OCI-LY3 (cell line): ENCODE data around the gene SLC27A5.
"Not testable (repeated sequence)": the region's sequence is repeated elsewhere in the genome, so short reads cannot be mapped to it uniquely, and the experiment has no call there.

ENCODE experiments used
- H2AFZ ChIP-seq: fragments of 200-600, 300-600 bp; shearing (Covaris generic); 2 replicates; pipeline ENCODE4 v1.6.0; 2014; ENCODE audit warnings: antibody characterized with exemption, low read depth, low read length
- H3K27ac ChIP-seq: fragments of 200-600, 300-600 bp; sonication (generic); 2 replicates; pipeline ENCODE4 v1.5.1; 2014; ENCODE audit warnings: mild to moderate bottlenecking, low read length, moderate library complexity, mixed read lengths
- H3K27me3 ChIP-seq: fragments of 200-600, 300-600 bp; sonication (generic); 2 replicates; pipeline ENCODE4 v1.6.1; 2014; ENCODE audit warnings: low read depth, low read length, mixed read lengths
- H3K36me3 ChIP-seq: fragments of 200-600, 300-600 bp; sonication (generic); replicated peaks from 2 replicates; pipeline ENCODE3; 2014; ENCODE audit warnings: low read depth, low read length, mixed read lengths
- H3K4me1 ChIP-seq: fragments of 300-600, 200-600 bp; sonication (generic); 2 replicates; pipeline ENCODE4 v1.6.1; 2014; ENCODE audit warnings: low read length, mixed read lengths
- H3K4me2 ChIP-seq: fragments of 200-600, 300-600 bp; sonication (generic); 2 replicates; pipeline ENCODE4 v1.6.1; 2014; ENCODE audit warnings: low read length, mixed read lengths
- H3K4me3 ChIP-seq: fragments of 300-600, 200-600 bp; sonication (generic); 2 replicates; pipeline ENCODE4 v1.5.1; 2014; ENCODE audit warnings: antibody characterized with exemption, mild to moderate bottlenecking, low read length, moderate library complexity
- H3K79me2 ChIP-seq: fragments of 300-600, 200-600 bp; shearing (Covaris generic); 2 replicates; pipeline ENCODE4 v1.6.1; 2014; ENCODE audit warnings: mild to moderate bottlenecking, low read length, mixed read lengths
- H3K9ac ChIP-seq: fragments of 300-600, 200-600 bp; shearing (Covaris generic); 2 replicates; pipeline ENCODE4 v1.6.0; 2014; ENCODE audit warnings: mild to moderate bottlenecking, low read length, moderate library complexity
- H3K9me3 ChIP-seq: fragments of 200-600, 300-600 bp; shearing (Covaris generic); 2 replicates; pipeline ENCODE4 v1.6.1; 2014; ENCODE audit warnings: low read length, mixed read lengths; ENCODE audit not compliant: insufficient read depth
- H4K20me1 ChIP-seq: fragments of 200-600, 300-600 bp; sonication (generic); 2 replicates; pipeline ENCODE4 v1.6.1; 2016; ENCODE audit warnings: low read length, mixed read lengths; ENCODE audit not compliant: insufficient read depth
- EZH2phosphoT487 ChIP-seq: fragments of 200-600 bp; shearing (Covaris generic); IDR thresholded peaks from 2 replicates; pipeline ENCODE4 v1.6.1; 2018; ENCODE audit warnings: antibody characterized with exemption, mixed run types, low read depth
- TF ChIP-seq, protein P1 (sequence below): fragments of 200-600, 300-600 bp; sonication (generic); IDR thresholded peaks from 2 replicates; pipeline ENCODE4 v1.5.1; 2014; ENCODE audit warnings: antibody characterized with exemption, low read length, low read depth

The SLC27A5 gene

GRCh38 chr19:58545286-58546018, 33.7 kb upstream of the SLC27A5 start:
- H3K27ac ChIP-seq = peak overlapping the region; percentile 61
- H2AFZ ChIP-seq = no peak overlapping the region
- H3K27me3 ChIP-seq = peaks cover 5% of the 10 kb centered on the region
- H3K4me2 ChIP-seq = peak overlapping the region; percentile 100
- TF ChIP-seq, protein P1, sequence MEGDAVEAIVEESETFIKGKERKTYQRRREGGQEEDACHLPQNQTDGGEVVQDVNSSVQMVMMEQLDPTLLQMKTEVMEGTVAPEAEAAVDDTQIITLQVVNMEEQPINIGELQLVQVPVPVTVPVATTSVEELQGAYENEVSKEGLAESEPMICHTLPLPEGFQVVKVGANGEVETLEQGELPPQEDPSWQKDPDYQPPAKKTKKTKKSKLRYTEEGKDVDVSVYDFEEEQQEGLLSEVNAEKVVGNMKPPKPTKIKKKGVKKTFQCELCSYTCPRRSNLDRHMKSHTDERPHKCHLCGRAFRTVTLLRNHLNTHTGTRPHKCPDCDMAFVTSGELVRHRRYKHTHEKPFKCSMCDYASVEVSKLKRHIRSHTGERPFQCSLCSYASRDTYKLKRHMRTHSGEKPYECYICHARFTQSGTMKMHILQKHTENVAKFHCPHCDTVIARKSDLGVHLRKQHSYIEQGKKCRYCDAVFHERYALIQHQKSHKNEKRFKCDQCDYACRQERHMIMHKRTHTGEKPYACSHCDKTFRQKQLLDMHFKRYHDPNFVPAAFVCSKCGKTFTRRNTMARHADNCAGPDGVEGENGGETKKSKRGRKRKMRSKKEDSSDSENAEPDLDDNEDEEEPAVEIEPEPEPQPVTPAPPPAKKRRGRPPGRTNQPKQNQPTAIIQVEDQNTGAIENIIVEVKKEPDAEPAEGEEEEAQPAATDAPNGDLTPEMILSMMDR = no peak
- TF ChIP-seq EZH2phosphoT487 = no peak
- H3K9ac ChIP-seq = peak overlapping the region; percentile 92
- H3K4me1 ChIP-seq = peaks cover 15% of the 10 kb centered on the region
- H4K20me1 ChIP-seq = peaks cover 47% of the 10 kb centered on the region
- H3K9me3 ChIP-seq = no peaks in the 10 kb centered on the region
- H3K4me3 ChIP-seq = peak overlapping the region; percentile 91
- H3K36me3 ChIP-seq = peaks cover 56% of the 10 kb centered on the region
- peaks cover 62% of the 10 kb centered on the region for H3K79me2 ChIP-seq

GRCh38 chr19:58544591-58545285, 32.9 kb upstream of the SLC27A5 start:
- no peaks in the 10 kb centered on the region for H3K9me3 ChIP-seq
- H3K27me3 ChIP-seq = peaks cover 8% of the 10 kb centered on the region
- peaks cover 49% of the 10 kb centered on the region for H3K36me3 ChIP-seq
- H3K27ac ChIP-seq = peak overlapping the region; percentile 82
- H3K9ac ChIP-seq = peak overlapping the region; percentile 92
- no peak for TF ChIP-seq EZH2phosphoT487
- TF ChIP-seq, protein P1 = no peak
- peaks cover 55% of the 10 kb centered on the region for H3K79me2 ChIP-seq
- peaks cover 42% of the 10 kb centered on the region for H4K20me1 ChIP-seq
- H2AFZ ChIP-seq = no peak overlapping the region
- H3K4me3 ChIP-seq = peak overlapping the region; percentile 91
- H3K4me2 ChIP-seq = peak overlapping the region; percentile 100
- H3K4me1 ChIP-seq = peaks cover 15% of the 10 kb centered on the region

GRCh38 chr19:58543826-58544590, 32.2 kb upstream of the SLC27A5 start, which contains the start of gene TRIM28:
TRIM28 (plus strand) TSS chr19:58544064; CDS start chr19:58544758, 694 bp downstream.
- H3K36me3 ChIP-seq = peaks cover 42% of the 10 kb centered on the region
- H3K27me3 ChIP-seq = peaks cover 15% of the 10 kb centered on the region
- peaks cover 38% of the 10 kb centered on the region for H4K20me1 ChIP-seq
- peak within 1 kb of the TSS; percentile 92 for H3K9ac ChIP-seq
- H3K4me2 ChIP-seq = peak within 1 kb of the TSS; percentile 100
- TF ChIP-seq, protein P1 = no peak
- TF ChIP-seq EZH2phosphoT487 = no peak
- peaks cover 47% of the 10 kb centered on the region for H3K79me2 ChIP-seq
- peak within 1 kb of the TSS; percentile 82 for H3K27ac ChIP-seq
- H2AFZ ChIP-seq = peak within 1 kb of the TSS; percentile 44
- peaks cover 15% of the 10 kb centered on the region for H3K4me1 ChIP-seq
- no peaks in the 10 kb centered on the region for H3K9me3 ChIP-seq
- H3K4me3 ChIP-seq = peak within 1 kb of the TSS; percentile 91

GRCh38 chr19:58542641-58543372, 31.0 kb upstream of the SLC27A5 start:
- H3K4me3 ChIP-seq = peak overlapping the region; percentile 91; the same call in 1 of the 2 replicates
- not testable (repeated sequence) for H2AFZ ChIP-seq

GRCh38 chr19:58539169-58539559, 27.4 kb upstream of the SLC27A5 start:
- not testable (repeated sequence) for H3K27ac ChIP-seq, H3K9me3 ChIP-seq, H3K4me1 ChIP-seq, H2AFZ ChIP-seq, H3K79me2 ChIP-seq, H4K20me1 ChIP-seq, H3K36me3 ChIP-seq
- peak overlapping the region; percentile 82 for H3K4me3 ChIP-seq
- H3K27me3 ChIP-seq = peaks cover 15% of the 10 kb centered on the region
- H3K4me2 ChIP-seq = peak overlapping the region; percentile 90
- H3K9ac ChIP-seq = peak overlapping the region; percentile 66

More at GRCh38 chr19:58542641-58543372, 31.0 kb upstream of the SLC27A5 start:
- not testable (repeated sequence) for H3K9me3 ChIP-seq, H3K27ac ChIP-seq, H3K9ac ChIP-seq
- Histone ChIP-seq H3K36me3 (peaks cover 30% of the 10 kb centered on the region), H3K4me2 (peak overlapping the region; percentile 88; the same call in 1 of the 2 replicates), H3K79me2 (peaks cover 36% of the 10 kb centered on the region), H3K4me1 (peaks cover 18% of the 10 kb centered on the region), H3K27me3 (peaks cover 15% of the 10 kb centered on the region), H4K20me1 (peaks cover 32% of the 10 kb centered on the region)
